ENCODE data around the gene SOBP.

SOBP gene

GRCh38 chr6:107533415-107534059 is 43.6 kb downstream of the SOBP start:
- no peak overlapping the region for H3K4me3 ChIP-seq (ENCODE audit: low read length)
- H3K4me1 ChIP-seq (ENCODE audit: insufficient read depth, low read length), result peaks cover 50% of the 10 kb centered on the region
- H3K27ac ChIP-seq (ENCODE audit: low read depth, low read length), result no peak overlapping the region
- no peak overlapping the region for H3K9ac ChIP-seq (ENCODE audit: low read depth, low read length)
- no peaks in the 10 kb centered on the region for H3K9me3 ChIP-seq (ENCODE audit: insufficient read depth, low read depth, low read length)
- 77% methylated on average over 10 of the region's 11 CpGs for WGBS
- H3K27me3 ChIP-seq (ENCODE audit: insufficient read depth, low read length), result no peaks in the 10 kb centered on the region
- no peaks in the 10 kb centered on the region; the same call in 1 of the 2 replicates for H3K36me3 ChIP-seq (ENCODE audit: insufficient read depth, low read length)

GRCh38 chr6:107534571-107535141 is 44.7 kb downstream of the SOBP start:
- WGBS, result 21% methylated on average over 5 of the region's 5 CpGs
- Histone ChIP-seq H3K27ac (ENCODE audit: low read depth, low read length) (peak overlapping the region; percentile 24; the same call in 1 of the 2 replicates), H3K4me3 (ENCODE audit: low read length) (no peak overlapping the region), H3K9me3 (ENCODE audit: insufficient read depth, low read depth, low read length) (no peaks in the 10 kb centered on the region), H3K4me1 (ENCODE audit: insufficient read depth, low read length) (peaks cover 54% of the 10 kb centered on the region), H3K36me3 (ENCODE audit: insufficient read depth, low read length) (no peaks in the 10 kb centered on the region; the same call in 1 of the 2 replicates), H3K9ac (ENCODE audit: low read depth, low read length) (no peak overlapping the region), H3K27me3 (ENCODE audit: insufficient read depth, low read length) (no peaks in the 10 kb centered on the region)

GRCh38 chr6:107535626-107536025 is 45.7 kb downstream of the SOBP start:
- WGBS, result 80% methylated on average over 1 of the region's 1 CpG
- Histone ChIP-seq H3K27ac (ENCODE audit: low read depth, low read length) (no peak overlapping the region), H3K36me3 (ENCODE audit: insufficient read depth, low read length) (no peaks in the 10 kb centered on the region; the same call in 1 of the 2 replicates), H3K4me1 (ENCODE audit: insufficient read depth, low read length) (peaks cover 54% of the 10 kb centered on the region), H3K9me3 (ENCODE audit: insufficient read depth, low read depth, low read length) (no peaks in the 10 kb centered on the region), H3K9ac (ENCODE audit: low read depth, low read length) (no peak overlapping the region), H3K4me3 (ENCODE audit: low read length) (no peak overlapping the region), H3K27me3 (ENCODE audit: insufficient read depth, low read length) (no peaks in the 10 kb centered on the region)

- WGBS, result 87% methylated on average over 4 of the region's 6 CpGs
- peaks cover 54% of the 10 kb centered on the region for H3K4me1 ChIP-seq (ENCODE audit: insufficient read depth, low read length)
- H3K27ac ChIP-seq (ENCODE audit: low read depth, low read length), result no peak overlapping the region
- no peak overlapping the region for H3K4me3 ChIP-seq (ENCODE audit: low read length)
- H3K36me3 ChIP-seq (ENCODE audit: insufficient read depth, low read length), result no peaks in the 10 kb centered on the region; the same call in 1 of the 2 replicates
- H3K9ac ChIP-seq (ENCODE audit: low read depth, low read length), result no peak overlapping the region
- H3K9me3 ChIP-seq (ENCODE audit: insufficient read depth, low read depth, low read length), result no peaks in the 10 kb centered on the region
- H3K27me3 ChIP-seq (ENCODE audit: insufficient read depth, low read length), result no peaks in the 10 kb centered on the region
Measured at GRCh38 chr6:107536180-107536961, 46.5 kb downstream of the SOBP start.

- H3K9me3 ChIP-seq (ENCODE audit: insufficient read depth, low read depth, low read length), result no peaks in the 10 kb centered on the region
- no peak overlapping the region for H3K27ac ChIP-seq (ENCODE audit: low read depth, low read length)
- WGBS, result 100% methylated on average over 2 of the region's 3 CpGs
- no peak overlapping the region for H3K4me3 ChIP-seq (ENCODE audit: low read length)
- H3K4me1 ChIP-seq (ENCODE audit: insufficient read depth, low read length), result peaks cover 54% of the 10 kb centered on the region
- H3K27me3 ChIP-seq (ENCODE audit: insufficient read depth, low read length), result no peaks in the 10 kb centered on the region
- no peak overlapping the region for H3K9ac ChIP-seq (ENCODE audit: low read depth, low read length)
- H3K36me3 ChIP-seq (ENCODE audit: insufficient read depth, low read length), result no peaks in the 10 kb centered on the region; the same call in 1 of the 2 replicates
Measured at GRCh38 chr6:107537559-107537958, 47.6 kb downstream of the SOBP start.

- 88% methylated on average over 4 of the region's 4 CpGs for WGBS
- no peaks in the 10 kb centered on the region; the same call in 1 of the 2 replicates for H3K36me3 ChIP-seq (ENCODE audit: insufficient read depth, low read length)
Measured at GRCh38 chr6:107538856-107539387, 49.0 kb downstream of the SOBP start.

GRCh38 chr6:107539409-107539808 is 49.5 kb downstream of the SOBP start:
- Histone ChIP-seq H3K9ac (ENCODE audit: low read depth, low read length) (no peak overlapping the region), H3K36me3 (ENCODE audit: insufficient read depth, low read length) (no peaks in the 10 kb centered on the region; the same call in 1 of the 2 replicates), H3K27ac (ENCODE audit: low read depth, low read length) (no peak overlapping the region), H3K9me3 (ENCODE audit: insufficient read depth, low read depth, low read length) (no peaks in the 10 kb centered on the region), H3K4me3 (ENCODE audit: low read length) (no peak overlapping the region), H3K4me1 (ENCODE audit: insufficient read depth, low read length) (peaks cover 36% of the 10 kb centered on the region), H3K27me3 (ENCODE audit: insufficient read depth, low read length) (no peaks in the 10 kb centered on the region)
- 95% methylated on average over 6 of the region's 6 CpGs for WGBS

More at GRCh38 chr6:107538856-107539387, 49.0 kb downstream of the SOBP start:
- no peak overlapping the region for H3K9ac ChIP-seq (ENCODE audit: low read depth, low read length)
- H3K9me3 ChIP-seq (ENCODE audit: insufficient read depth, low read depth, low read length), result no peaks in the 10 kb centered on the region
- no peaks in the 10 kb centered on the region for H3K27me3 ChIP-seq (ENCODE audit: insufficient read depth, low read length)
- no peak overlapping the region for H3K27ac ChIP-seq (ENCODE audit: low read depth, low read length)
- peaks cover 40% of the 10 kb centered on the region for H3K4me1 ChIP-seq (ENCODE audit: insufficient read depth, low read length)
- H3K4me3 ChIP-seq (ENCODE audit: low read length), result no peak overlapping the region

GRCh38 chr6:107539849-107540464 is 50.0 kb downstream of the SOBP start:
- Histone ChIP-seq H3K9ac (ENCODE audit: low read depth, low read length) (no peak overlapping the region), H3K36me3 (ENCODE audit: insufficient read depth, low read length) (no peaks in the 10 kb centered on the region), H3K27me3 (ENCODE audit: insufficient read depth, low read length) (no peaks in the 10 kb centered on the region), H3K9me3 (ENCODE audit: insufficient read depth, low read depth, low read length) (no peaks in the 10 kb centered on the region), H3K4me1 (ENCODE audit: insufficient read depth, low read length) (peaks cover 30% of the 10 kb centered on the region), H3K27ac (ENCODE audit: low read depth, low read length) (no peak overlapping the region), H3K4me3 (ENCODE audit: low read length) (no peak overlapping the region)
- WGBS, result 86% methylated on average over 1 of the region's 2 CpGs

- no peak overlapping the region for H3K27ac ChIP-seq (ENCODE audit: low read depth, low read length)
Measured at GRCh38 chr6:107540465-107540857, 50.5 kb downstream of the SOBP start.

GRCh38 chr6:107542192-107542668 is 52.3 kb downstream of the SOBP start:
- no peak overlapping the region for H3K9ac ChIP-seq (ENCODE audit: low read depth, low read length)
- no peaks in the 10 kb centered on the region for H3K9me3 ChIP-seq (ENCODE audit: insufficient read depth, low read depth, low read length)
- H3K27ac ChIP-seq (ENCODE audit: low read depth, low read length), result no peak overlapping the region
- H3K4me1 ChIP-seq (ENCODE audit: insufficient read depth, low read length), result peaks cover 8% of the 10 kb centered on the region; the same call in 1 of the 2 replicates
- no peaks in the 10 kb centered on the region for H3K36me3 ChIP-seq (ENCODE audit: insufficient read depth, low read length)
- 88% methylated on average over 6 of the region's 6 CpGs for WGBS
- no peaks in the 10 kb centered on the region for H3K27me3 ChIP-seq (ENCODE audit: insufficient read depth, low read length)
- H3K4me3 ChIP-seq (ENCODE audit: low read length), result no peak overlapping the region

More at GRCh38 chr6:107540465-107540857, 50.5 kb downstream of the SOBP start:
- Histone ChIP-seq H3K27me3 (ENCODE audit: insufficient read depth, low read length) (no peaks in the 10 kb centered on the region), H3K9ac (ENCODE audit: low read depth, low read length) (no peak overlapping the region), H3K4me3 (ENCODE audit: low read length) (no peak overlapping the region), H3K36me3 (ENCODE audit: insufficient read depth, low read length) (no peaks in the 10 kb centered on the region), H3K9me3 (ENCODE audit: insufficient read depth, low read depth, low read length) (no peaks in the 10 kb centered on the region), H3K4me1 (ENCODE audit: insufficient read depth, low read length) (peaks cover 25% of the 10 kb centered on the region)
- WGBS, result 92% methylated on average over 1 of the region's 1 CpG
